GM21737 (cell line): ENCODE data around the gene COA8.

Experiments
- ATAC-seq: cut with Tn5 transposase; IDR thresholded peaks from one replicate; pipeline ENCODE4 v1.9.1; 2021; ENCODE audit warnings: mild to moderate bottlenecking, moderate library complexity; ENCODE audit not compliant: unreplicated experiment

COA8 gene

DNA sequence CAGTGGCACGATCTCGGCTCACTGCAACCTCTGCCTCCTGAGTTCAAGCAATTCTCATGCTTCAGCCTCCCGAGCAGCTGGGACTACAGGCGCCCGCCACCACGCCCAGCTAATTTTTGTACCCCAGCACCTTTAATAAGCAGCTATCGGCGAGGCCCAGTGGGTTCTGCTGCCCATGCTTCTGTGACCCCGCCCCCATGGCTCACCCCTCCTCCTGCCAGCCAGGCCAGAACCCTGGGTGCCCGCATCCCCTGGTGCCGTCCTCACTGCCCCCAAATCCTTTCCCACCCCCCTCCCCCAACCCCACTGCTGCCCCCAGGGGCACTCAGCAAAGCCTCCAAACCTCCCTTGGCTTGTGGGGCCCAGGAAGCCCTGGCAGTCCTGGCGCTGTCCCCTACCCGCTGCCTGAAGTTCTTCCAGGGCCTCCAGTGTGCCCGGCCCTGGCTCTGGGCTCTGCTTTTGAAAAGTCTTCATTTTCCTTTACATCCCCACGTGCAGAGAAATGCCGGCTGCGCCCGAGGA, 14.8 kb upstream of the COA8 start:
- no peak for ATAC-seq

DNA sequence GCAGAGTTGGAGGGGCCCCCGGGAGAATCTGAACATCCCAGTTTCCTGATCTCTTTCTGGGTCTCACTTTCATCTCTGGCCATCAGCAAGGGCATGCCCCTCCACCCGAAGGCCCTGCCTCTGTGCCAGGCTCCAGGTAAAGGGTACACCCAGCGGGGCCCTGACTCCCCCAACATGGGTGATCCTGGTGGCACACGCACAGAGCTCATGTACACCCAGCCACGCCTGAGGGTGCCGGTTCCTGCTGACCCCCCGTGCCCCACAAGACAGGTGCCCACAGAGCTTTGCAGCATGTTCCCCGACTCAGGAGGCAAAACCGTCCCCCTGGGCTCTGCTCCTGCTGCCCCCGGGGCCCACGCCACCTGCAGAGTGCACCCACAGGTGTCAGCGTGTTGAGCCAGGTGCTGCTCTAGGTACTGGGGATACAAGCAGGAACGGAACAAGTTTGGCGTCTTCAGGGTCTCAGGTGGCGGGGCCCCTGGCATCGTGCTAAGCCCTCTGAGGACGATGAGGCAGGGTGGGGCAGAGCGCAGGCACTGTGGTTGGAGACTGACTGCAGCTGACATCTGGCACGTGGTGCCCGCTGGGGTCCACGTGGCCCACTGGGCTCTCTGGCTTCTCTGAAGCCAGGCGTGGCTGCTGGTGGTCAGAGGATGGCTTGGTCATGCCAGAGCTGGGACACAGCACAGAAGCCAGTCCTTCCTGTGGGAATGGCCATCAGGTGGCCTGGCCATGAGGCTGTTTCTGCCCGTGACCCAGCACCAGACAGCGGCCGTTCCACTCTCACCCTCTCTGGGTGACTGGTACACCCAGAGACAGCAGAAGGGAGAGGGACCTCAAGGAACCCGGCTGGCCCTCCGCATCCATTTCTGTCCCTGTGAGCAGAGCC, 14.1 kb upstream of the COA8 start:
- ATAC-seq: no peak

DNA sequence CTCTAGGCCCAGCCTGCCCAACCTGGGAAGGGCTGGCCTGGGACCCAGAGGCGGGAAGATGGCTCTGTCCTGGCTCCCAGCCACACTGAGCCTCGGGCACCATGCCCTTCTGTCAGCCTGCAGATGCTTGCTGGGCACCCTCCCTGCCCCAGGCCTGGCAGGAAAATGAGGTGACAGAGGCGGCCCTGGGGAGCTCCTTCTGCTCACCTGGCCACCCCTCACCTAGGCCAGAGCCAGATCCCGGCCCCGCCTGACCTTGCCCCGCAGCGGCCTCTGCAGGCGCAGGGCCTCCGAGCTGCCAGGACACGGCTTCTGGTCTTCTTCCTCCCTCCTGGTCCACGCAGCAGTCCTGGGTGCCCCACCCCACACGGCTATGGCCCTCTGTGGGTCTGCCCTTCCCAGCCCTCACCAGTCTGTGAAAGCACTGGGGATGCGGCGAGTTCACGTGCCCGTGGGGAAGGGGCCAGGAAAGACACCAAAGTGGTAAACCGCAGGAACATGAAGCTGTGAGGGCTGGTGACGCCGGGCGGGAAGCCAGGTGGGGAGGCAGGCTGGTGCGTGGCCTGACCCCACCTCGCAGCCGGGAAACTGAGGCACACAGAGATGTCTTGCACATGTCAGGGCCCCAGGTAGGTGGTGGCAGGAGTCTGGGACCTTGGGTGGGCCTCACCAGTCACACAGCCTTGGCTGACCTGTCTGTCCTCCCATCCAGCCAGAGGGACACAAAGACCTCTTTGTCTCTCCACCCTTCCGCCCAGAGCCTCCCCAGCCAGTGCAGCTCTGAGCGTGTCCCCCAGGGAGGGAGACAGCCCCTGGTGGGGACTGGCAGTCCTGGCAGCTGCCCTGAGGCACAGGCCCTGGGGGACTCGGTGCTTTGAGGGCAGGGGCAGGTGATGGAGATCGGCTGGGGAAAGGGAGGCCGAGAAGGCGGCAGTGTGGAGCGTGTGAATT, 13.1 kb upstream of the COA8 start:
- no peak for ATAC-seq

DNA sequence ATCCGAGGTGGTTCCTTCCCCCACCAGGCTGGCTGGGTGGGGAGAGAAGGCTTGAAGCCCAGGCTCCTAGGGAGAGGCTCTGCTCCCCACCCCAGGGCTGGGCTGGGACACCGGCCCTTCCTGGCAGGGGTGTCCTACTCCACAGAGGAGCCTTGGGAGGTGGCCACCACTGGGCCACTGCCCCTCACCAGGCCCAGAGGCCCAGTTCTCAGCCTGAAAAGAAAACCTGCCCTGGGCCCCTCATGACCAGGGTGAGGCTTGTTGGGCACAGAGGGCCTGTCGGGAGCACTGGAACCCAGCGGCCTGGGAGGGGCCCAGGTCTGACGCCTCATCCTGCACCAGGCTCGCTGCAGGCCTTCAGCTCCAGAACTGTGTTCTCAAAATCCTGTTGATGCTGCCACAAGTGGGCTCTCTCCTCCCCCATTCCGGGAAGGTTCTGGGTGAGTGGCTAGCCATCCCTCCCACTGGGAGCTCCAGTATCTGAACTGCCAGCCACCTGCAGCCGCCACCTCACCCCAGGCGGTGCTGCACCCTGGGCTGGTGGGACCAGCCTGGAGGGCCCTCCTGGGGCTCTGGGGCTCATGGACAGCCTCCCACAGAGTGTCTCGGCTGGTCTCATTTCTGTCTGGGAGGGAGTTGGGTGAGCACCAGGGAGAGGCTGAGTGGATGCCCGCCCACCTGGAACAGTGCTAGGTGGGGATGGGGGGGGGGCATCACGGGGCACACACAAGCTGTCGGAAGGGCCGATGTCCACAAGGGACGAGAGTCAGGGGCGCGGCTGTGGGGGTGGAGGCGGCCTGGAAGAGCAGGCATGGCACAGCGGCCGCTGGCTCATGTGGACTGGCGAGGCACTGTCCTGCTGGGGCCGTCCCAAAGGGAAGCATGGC, 12.1 kb upstream of the COA8 start:
- no peak for ATAC-seq

DNA sequence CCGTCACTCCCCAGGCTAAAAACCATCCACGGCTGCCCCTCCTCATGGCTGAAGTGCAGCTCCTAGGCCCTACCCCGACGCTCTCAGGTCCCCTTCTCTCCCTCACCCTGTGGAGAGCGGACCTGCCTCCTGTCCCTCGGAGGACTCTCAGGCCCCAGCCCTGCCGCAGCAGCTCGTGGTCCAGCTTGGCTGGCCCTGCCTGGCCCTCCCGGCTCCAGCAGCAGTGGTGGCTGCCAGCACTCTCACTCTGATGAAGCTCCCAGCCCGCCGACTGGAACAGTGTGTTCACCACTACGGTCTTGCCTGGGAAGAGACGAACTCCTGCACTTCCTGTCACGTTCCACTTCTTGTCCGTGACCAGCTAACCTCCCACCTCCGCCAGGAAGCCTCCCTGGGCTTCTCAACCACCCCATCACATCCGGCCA, 11.4 kb upstream of the COA8 start:
- no peak for ATAC-seq

DNA sequence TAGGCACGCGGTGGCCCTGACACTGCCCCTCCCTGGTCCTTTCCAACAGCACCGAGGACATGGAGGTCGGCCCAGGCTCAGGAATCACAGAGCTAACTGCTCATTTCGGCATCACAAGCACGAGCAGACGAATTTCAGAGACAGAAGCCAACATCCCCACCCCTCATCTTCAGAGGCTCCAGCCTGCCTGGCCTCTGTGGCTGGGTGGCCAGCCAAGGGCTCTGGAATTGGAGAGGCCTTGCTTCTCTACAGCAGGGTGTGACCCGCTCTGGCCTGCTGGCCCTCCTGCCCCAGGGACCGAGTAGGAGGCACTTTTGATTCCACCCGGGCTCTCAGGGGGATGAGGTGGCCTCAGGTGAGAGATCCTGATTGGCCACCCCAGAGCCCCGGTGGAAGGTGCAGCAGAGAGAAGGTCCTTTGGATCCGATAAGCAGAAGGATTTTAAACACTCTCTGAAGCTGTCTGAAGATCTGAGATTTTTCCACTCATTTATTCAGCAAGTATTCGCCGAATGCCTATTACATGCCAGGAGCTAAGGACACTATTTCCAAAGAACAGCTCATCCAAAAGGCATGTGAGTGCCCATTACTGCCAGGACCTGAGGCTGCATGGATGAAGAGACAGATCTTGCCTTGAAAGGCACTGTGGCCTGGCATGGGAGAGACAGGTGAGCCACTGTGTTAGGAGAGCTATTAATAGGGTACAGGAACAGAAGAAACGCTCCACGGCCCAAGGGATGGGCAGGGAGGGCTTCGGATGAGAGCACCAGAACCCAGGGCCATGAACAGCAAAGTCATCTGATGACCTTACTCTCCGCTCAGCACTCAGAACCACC, 10.5 kb upstream of the COA8 start:
- ATAC-seq: no peak

DNA sequence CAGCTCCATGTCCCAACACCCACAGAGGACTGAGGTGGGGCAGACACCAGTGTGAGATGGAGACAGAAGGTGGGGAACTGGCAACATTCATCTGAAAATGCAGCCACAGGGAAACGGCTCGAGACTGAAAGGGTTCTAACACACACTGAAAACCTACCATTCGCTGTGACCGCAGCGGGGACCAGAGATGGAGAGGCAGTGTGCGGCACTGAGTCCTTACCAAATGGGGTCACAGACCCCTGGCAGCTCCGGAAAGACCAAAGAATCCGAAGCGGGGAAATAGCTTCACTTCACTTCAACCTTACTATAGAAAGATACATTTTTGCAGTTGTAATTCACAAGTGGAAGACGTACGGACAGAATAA, 9.9 kb upstream of the COA8 start:
- no peak for ATAC-seq

DNA sequence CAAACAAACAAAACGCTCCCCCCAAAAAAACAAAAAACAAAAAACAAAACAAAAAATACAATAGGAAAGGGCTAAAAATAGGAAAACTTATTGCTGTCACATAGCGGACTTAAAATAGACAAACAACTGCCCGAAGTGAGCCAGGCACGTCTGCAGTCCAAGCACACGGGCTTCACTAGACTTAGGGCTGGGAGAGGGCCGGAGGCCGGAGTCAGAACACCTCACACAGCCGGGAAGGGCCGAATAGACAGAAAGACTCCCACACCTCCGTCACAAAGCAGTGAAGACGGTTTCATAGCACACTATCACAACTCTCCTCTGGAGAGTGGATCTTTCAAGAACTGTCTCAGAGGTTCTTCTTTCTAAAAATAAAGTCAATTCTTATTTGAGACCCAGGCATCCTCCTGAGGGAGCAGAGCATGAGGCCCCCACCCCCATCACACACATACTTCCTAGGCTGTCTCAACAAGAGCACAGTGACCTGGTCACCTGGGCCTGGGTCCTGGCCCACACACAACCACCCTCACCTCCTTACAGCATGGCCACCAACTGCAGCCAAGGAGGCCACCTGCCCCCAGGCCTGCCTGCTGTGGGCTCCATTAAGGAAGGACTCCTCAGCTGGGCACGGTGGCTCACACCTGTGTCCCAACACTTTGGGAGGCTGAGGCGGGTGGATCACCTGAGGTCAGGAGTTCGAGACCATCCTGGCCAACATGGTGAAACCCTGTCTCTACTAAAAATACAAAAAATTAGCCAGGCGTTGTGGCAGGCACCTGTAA, 7.0 kb upstream of the COA8 start:
- no peak for ATAC-seq

DNA sequence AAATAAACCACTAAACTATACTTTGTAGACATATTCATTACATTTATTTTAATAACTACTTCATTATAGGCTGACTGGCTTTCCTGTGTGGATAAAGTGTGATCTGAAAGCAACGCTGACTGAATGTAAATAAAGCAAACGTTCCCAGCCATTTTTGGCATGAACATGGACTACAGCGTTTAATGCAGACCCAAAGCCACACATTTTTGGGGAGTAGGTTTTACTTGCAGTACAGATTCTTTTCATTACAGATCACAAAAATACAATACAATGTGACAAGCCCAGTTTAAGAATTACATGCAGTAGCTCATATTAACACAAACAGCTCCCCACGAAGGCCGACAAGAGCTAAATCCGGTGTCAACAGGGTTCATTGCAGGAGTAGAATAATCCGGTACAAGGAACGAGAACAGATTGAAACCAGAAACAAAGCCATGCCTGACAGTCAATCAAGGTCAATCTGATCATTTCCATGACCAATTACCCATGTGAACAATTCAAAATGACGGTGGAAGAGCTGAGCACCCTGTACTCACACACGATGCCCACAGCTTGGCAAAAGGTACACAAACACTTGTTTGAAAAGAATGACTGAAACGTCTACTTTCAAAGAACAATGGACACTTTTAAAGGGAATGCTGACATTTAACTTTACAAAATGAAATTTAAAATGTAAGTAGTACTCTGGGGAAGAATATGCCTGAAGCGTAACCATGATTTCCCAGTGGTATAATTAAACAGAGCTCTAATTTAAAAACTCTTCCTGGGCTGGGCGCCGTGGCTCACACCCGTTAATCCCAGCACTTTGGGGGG, 5.6 kb upstream of the COA8 start:
- no peak for ATAC-seq

DNA sequence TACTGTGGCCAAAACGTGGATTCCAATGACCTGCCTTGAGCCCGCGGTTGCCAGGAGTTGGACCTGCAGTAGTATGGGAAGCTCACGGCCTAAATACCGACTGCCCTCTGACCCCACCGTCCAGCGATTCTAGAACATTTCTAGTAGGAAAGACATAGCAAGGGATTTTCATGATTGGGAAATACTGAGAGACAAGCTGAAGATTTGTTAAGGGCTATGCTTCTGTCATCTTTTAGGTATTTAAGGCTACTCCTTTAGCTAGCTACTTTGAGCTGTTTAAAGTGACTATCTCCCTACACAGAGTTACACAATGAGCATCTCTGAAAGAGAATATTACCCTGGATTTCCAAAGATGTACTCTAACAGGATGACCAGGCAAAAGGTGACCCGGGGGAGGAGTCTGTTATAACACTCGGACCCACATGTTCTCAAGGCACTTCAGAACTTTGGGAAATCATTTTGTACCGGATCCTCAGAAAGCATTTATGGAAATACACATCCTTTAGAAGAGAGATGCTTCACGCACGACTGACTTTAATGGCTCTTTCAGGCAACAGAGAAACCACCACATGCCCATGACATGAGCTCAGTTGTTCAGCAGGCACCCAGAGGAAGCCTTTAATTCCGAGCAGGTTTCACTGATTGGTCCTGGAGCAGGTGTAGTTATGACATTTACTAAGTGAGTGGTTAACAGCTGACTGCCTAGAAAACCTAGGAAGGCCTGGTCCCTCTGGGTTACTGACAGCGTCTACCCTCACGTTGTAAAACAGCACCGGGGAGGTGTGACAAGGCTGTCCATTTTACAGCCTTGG, 4.5 kb upstream of the COA8 start:
- ATAC-seq: no peak

DNA sequence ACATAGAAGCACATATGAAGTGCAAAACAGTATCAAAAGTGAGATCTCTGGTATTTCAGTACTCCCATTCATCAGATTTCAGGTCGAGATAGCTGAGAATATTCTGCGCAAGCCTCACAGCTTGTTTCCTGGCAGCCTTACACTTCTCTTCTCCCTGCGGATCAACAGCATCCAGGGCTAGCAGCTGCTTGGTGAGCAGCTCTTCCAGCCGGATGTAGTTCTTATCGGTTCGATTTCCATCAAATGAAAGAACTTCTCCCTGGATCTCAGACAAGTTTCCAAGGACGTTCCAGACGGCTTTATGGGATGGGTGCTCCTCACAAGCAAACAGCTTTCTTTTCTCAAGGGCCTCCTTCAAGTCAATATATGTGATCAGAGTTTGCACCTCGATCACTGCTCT, 3.0 kb upstream of the COA8 start:
- ATAC-seq: no peak

DNA sequence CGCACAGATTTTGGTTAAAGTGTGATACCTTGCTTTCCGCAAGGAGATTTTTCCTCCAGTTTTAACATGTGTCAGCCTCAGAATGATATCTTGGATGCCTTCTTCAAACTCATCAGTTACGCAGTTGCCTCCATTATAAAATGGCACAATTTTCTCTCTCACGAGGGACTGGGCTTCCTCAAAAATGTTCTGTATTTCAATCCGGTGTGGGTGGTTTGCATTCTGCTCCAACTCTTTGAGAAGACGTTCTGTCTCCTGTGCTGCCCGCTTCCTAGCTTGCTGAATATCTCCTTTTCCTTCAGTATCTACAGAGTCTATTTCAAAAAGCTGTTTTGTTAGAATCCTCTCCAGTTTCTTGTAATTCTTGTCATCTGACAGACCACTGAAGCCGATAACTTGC, 2.1 kb upstream of the COA8 start:
- no peak for ATAC-seq

DNA sequence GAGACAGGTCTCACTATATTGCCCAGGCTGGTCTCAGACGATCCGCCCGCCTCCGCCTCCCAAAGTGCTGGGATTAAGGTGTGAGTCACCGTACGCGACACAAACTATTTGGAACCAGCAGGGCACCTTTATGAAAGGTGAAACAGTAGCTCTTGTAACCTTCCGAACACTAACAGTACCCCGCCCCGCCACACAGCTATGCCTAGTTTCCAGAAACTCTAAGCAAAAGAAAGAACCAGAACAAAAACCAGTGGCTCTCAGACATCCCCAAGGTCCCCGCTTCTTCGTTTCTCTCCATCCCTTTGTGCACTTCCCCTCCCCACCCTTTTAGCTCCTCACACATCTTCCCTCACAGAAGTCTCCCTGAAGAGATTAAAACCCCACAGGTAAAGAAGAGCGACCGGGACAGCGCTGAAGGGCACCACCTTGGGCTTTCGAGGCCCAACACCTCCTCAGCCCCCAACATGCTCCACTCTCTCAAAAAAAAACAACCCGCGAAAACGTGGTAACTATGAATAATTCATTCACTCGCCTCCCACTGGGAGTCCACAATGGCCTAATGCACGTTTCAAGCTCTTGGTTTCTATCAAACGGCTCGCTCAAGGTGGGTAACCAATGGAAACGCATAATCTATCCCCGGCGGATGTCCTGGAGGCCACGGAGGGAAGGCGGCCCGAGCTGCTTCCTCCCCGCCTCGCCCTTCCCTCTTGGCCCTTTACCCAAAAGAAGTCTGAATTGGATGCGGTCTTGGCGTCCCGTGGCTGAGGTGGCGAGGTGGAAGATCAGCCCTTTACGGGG, 1.2 kb upstream of the COA8 start:
- ATAC-seq: peak; percentile 22

DNA sequence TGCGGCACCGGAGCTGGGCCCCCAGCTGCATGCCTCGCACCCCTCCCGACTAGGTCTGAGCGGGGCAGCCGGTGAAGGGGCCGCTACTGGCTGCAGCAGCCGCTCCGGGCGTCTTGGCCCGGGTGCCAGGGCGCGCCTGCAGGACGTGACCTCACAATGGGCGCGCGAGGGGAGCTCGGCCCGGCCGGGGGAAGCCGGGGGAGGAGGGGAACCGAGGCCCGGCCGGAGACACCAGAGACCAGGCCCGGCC, 656 bp upstream of the COA8 start:
- ATAC-seq: no peak

DNA sequence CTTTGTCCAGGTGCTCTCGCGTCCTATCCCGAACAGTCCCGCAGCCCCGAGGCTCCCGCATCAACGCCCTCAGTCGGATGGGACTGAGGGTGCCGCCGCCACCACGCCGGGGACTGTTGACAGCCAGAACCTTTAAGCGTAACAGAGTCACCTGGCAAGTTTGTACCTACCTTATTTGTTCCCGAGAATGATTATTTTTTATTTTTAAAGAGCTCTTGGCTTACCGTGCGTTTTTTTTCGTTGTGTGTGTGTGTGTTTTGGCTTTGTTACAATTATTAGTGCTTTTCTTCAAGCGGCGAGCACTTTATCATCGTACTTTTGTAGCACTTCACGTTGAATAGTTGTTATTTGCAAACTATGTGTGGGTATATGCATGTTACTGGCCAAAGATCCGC, 463 bp downstream of the COA8 start:
- no peak for ATAC-seq

DNA sequence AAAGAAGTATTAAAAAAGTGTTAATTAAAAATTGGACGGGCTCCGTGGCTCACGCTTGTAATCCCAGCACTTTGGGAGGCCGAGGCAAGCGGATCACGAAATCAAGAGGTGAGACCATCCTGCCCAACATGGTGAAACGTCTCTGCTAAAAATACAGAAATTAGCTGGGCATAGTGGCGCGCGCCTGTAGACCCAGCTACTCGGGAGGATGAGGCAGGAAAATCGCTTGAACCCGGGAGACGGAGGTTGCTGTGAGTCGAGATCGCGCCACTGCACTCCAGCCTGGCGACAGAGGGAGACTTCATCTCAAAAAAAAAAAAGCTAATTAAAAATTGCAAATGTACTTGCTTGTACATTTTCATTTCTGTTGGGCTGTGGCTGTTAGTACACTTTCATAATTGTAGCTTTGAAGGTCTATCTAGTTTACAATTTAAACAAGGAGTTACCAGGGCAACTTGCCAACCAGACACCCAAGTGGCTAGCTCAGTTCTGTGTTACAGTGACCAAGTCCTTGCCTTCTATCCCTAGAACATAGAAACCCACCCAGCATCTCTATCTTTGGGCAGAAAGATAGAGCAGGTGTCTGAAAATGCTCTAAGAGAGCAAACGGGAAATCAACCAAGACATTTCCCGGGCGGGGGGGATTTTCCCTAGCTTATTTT, 1.2 kb downstream of the COA8 start:
- no peak for ATAC-seq
